Left cardiac atrium (tissue), 4 donors: ENCODE results near the gene HUWE1. TPM values are rescaled to one million over a fixed set of nuclear protein-coding genes. Genes with fewer than 3 reads are reported as not detected.

Experiments
- ATAC-seq, 2 donors: fragments of 200-7000 bp; cut with Tn5 transposase; one replicate each; pipeline ENCODE4 v1.9.1; 2020; ENCODE audit warnings: mild to moderate bottlenecking in 2 of 2, moderate library complexity in 2 of 2
- DNase-seq: peaks from one replicate; pipeline ENCODE4 v3.0.0-alpha.2; 2020
- intact Hi-C, 2 donors: fragments of 100-400 bp; cut with DNase I; formaldehyde crosslinking; loops; one replicate each; pipeline versions ENCODE4 v1.14.1 to v1.15.1; 2022 to 2023
- total RNA-seq, 2 donors: library from RNA; stranded (reverse); fragmentation: NEBNext Ultra II Directional; extraction: Animal tissue kit (Norgen Biotek cat#: 25700); gene quantifications; one replicate each; pipeline ENCODE4 v1.2.1, GENCODE V29; 2021
- donor health status: DM: no; HTN: yes; CAD: no.
- donor health status: DM: no; HTN: yes; CAD: no; lungs with severe emphysema.
- donor health status: DM: yes; HTN: yes; CAD: no.
- donor health status: Dilated cardiomyopathy.

The HUWE1 gene
- total RNA-seq, 2 donors from 2014 or later: 128 to 130 TPM

GRCh38 chrX:53642337-53642736 lies 44.2 kb downstream of the HUWE1 start:
- ATAC-seq: no peak
- intact Hi-C loops: no loop called here
- no peak for DNase-seq

GRCh38 chrX:53639257-53639656 lies 47.3 kb downstream of the HUWE1 start:
- intact Hi-C loops: no loop called here
- DNase-seq (no peak), ATAC-seq (no peak)

GRCh38 chrX:53637479-53637878 lies 49.0 kb downstream of the HUWE1 start:
- intact Hi-C loops: no loop called here
- no peak for ATAC-seq
- DNase-seq: no peak

GRCh38 chrX:53631156-53631555 lies 55.4 kb downstream of the HUWE1 start:
- intact Hi-C loops: no loop called here
- ATAC-seq (no peak), DNase-seq (no peak)

GRCh38 chrX:53630261-53630660 lies 56.3 kb downstream of the HUWE1 start:
- ATAC-seq (no peak), DNase-seq (no peak)
- intact Hi-C loops: no loop called here

GRCh38 chrX:53622431-53622830 lies 64.1 kb downstream of the HUWE1 start:
- ATAC-seq: no peak
- intact Hi-C loops: no loop called here
- DNase-seq: no peak

- DNase-seq (no peak), ATAC-seq (no peak)
- intact Hi-C loops: no loop called here
Measured at GRCh38 chrX:53621418-53621986, 65.0 kb downstream of the HUWE1 start.

- intact Hi-C loops: no loop called here
- ATAC-seq (no peak), DNase-seq (no peak)
Measured at GRCh38 chrX:53616946-53617345, 69.6 kb downstream of the HUWE1 start.

GRCh38 chrX:53606456-53606855 lies 80.1 kb downstream of the HUWE1 start:
- intact Hi-C loops: no loop called here
- DNase-seq (no peak), ATAC-seq (no peak)

GRCh38 chrX:53605004-53605403 lies 81.5 kb downstream of the HUWE1 start:
- no peak for DNase-seq
- no peak for ATAC-seq
- intact Hi-C loops: no loop called here

- intact Hi-C loops: no loop called here
- DNase-seq (no peak), ATAC-seq (peak in 1 of 2 donors; percentile 82)
Measured at GRCh38 chrX:53599781-53600396, 86.6 kb downstream of the HUWE1 start.

GRCh38 chrX:53598169-53598568 lies 88.3 kb downstream of the HUWE1 start:
- intact Hi-C loops: no loop called here
- DNase-seq (no peak), ATAC-seq (no peak)

GRCh38 chrX:53595266-53595810 lies 91.2 kb downstream of the HUWE1 start:
- intact Hi-C loops: no loop called here
- ATAC-seq: no peak
- DNase-seq: no peak

- DNase-seq (no peak), ATAC-seq (no peak)
- intact Hi-C loops: no loop called here
Measured at GRCh38 chrX:53594354-53594753, 92.2 kb downstream of the HUWE1 start.

- DNase-seq (no peak), ATAC-seq (no peak)
- intact Hi-C loops: no loop called here
Measured at GRCh38 chrX:53587795-53588420, 98.6 kb downstream of the HUWE1 start.

GRCh38 chrX:53584891-53585290 lies 101.6 kb downstream of the HUWE1 start:
- intact Hi-C loops: no loop called here
- ATAC-seq: no peak

GRCh38 chrX:53583571-53583970 lies 102.9 kb downstream of the HUWE1 start:
- intact Hi-C loops: no loop called here
- ATAC-seq (no peak), DNase-seq (no peak)

More at GRCh38 chrX:53584891-53585290, 101.6 kb downstream of the HUWE1 start:
- no peak for DNase-seq

- intact Hi-C loops: no loop called here
- DNase-seq (no peak), ATAC-seq (no peak)
Measured at GRCh38 chrX:53580742-53581504, 105.6 kb downstream of the HUWE1 start.

GRCh38 chrX:53571494-53571893 lies 115.0 kb downstream of the HUWE1 start:
- DNase-seq: no peak
- intact Hi-C loops: no loop called here
- ATAC-seq: no peak

- ATAC-seq (no peak), DNase-seq (no peak)
- intact Hi-C loops: no loop called here
Measured at GRCh38 chrX:53563324-53563723, 123.2 kb downstream of the HUWE1 start.
